HG02973 (cell line): ENCODE measurements around the gene FGF1.

Experiments
- ATAC-seq: cut with Tn5 transposase; IDR thresholded peaks from one replicate; pipeline ENCODE4 v1.9.1; 2021; ENCODE audit warnings: moderate library complexity; ENCODE audit not compliant: unreplicated experiment

Gene FGF1

GRCh38 chr5:142545650-142546322, 140.1 kb downstream of the FGF1 start:
- ATAC-seq, result no peak

- no peak for ATAC-seq
These were observed 140.8 kb downstream of the FGF1 start for GRCh38 chr5:142544946-142545649.

- no peak for ATAC-seq
These were observed 141.7 kb downstream of the FGF1 start for GRCh38 chr5:142544071-142544753.

- ATAC-seq, result no peak
These were observed 143.0 kb downstream of the FGF1 start for GRCh38 chr5:142542906-142543305.
